T follicular helper cell (primary cell): Measurements from ENCODE around the gene RCAN3.

Experiments
- DNase-seq: peaks from one replicate; pipeline ENCODE4 v3.0.0-alpha.2; 2020; ENCODE audit warnings: low read depth

RCAN3 gene

GRCh38 chr1:24580756-24581155 lies 78.1 kb downstream of the RCAN3 start:
- DNase-seq = no peak

GRCh38 chr1:24584171-24584647 lies 81.6 kb downstream of the RCAN3 start:
- DNase-seq = no peak

- no peak for DNase-seq
These were observed 83.5 kb downstream of the RCAN3 start for GRCh38 chr1:24586119-24586518.

GRCh38 chr1:24586970-24587820 lies 84.6 kb downstream of the RCAN3 start:
- peak; percentile 33 for DNase-seq

GRCh38 chr1:24588573-24588972 lies 85.9 kb downstream of the RCAN3 start:
- DNase-seq = no peak

GRCh38 chr1:24589200-24589599 lies 86.6 kb downstream of the RCAN3 start:
- no peak for DNase-seq
